Measurements from ENCODE around the gene PARK7. TPM values are rescaled to one million over a fixed set of nuclear protein-coding genes. Genes with fewer than 3 reads are reported as not detected.
"Not testable (repeated sequence)": the region's sequence is repeated elsewhere in the genome, so short reads cannot be mapped to it uniquely, and the experiment has no call there.

The PARK7 gene
- total RNA-seq = 100 to 1,000 TPM; 261 to 275 TPM

DNA sequence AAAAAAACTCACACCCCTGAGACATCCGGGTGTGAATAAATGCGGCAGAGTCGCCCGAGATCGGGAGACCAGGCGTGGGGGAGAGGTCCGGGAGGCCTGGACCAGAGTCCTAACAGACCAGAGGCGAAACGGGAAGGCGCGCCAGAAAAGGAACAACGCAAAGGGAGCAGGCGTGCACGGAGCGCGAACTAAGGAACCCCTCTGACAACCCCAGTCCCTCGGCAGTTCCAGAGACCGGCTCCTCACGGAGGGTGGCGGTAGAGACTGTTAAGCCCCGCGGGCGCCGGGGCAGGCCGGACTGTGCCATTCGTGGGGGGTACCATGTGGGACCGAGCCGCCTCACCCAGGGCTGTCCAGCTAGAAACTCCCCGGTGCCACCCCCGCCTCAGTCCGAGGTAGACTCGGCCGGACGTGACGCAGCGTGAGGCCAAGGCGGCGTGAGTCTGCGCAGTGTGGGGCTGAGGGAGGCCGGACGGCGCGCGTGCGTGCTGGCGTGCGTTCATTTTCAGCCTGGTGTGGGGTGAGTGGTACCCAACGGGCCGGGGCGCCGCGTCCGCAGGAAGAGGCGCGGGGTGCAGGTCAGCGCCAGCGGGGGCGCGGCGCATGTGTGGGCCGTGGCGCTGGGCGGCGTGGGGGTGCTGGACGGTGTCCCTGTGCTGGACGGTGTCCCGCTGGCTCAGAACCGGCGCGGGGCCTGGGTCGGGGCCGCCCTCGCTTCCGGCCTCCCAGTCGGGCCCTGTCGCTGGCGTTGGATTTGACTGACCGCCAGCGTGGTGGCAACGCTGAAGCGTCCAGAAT is at the start of gene PARK7:
TSS of gene PARK7 (plus strand) at position 496 of the 798 bp plus-strand sequence. CDS start 1,075 bp downstream, outside the sequence.
- Mint-ChIP-seq H3K36me3 (ENCODE audit: low read depth) (peaks cover 51% of the 10 kb centered on the region), H3K27ac (peak within 1 kb of the TSS; percentile 96), H3K4me1 (peaks cover 63% of the 10 kb centered on the region), H3K27me3 (no peaks in the 10 kb centered on the region), H3K4me3 (peak within 1 kb of the TSS; percentile 98), H3K9me3 (no peaks in the 10 kb centered on the region)
- ChIA-PET POLR2A (interaction anchor here (0.6 to 3.0 kb wide), 16 partner anchors 9 to 460 kb away, joined by 3 to 61 read pairs (median 4); partner anchors contain the start of genes TNFRSF9 and VAMP3), CTCF (interaction anchor here (1.6 to 2.0 kb wide), 3 partner anchors 12 to 154 kb away, joined by 4 to 12 read pairs (median 5); no protein-coding TSS in a partner anchor)
- DNase-seq = peak; percentile 100

- Mint-ChIP-seq H3K4me1 (peaks cover 15% of the 10 kb centered on the region), H3K27me3 (no peaks in the 10 kb centered on the region), H3K9me3 (no peaks in the 10 kb centered on the region), H3K27ac (no peak overlapping the region), H3K4me3 (no peak overlapping the region), H3K36me3 (ENCODE audit: low read depth) (no peaks in the 10 kb centered on the region)
- ChIA-PET POLR2A (interaction anchor here (1.7 kb wide), 1 partner anchor 37 kb away, joined by 7 read pairs; no protein-coding TSS in a partner anchor), CTCF (interaction anchor here (2.0 kb wide), 1 partner anchor 8 kb away, joined by 7 read pairs; no protein-coding TSS in a partner anchor)
- DNase-seq = no peak
Measured at GRCh38 chr1:7912145-7912544, 49.4 kb upstream of the PARK7 start.

GRCh38 chr1:7912743-7913557 is 48.6 kb upstream of the PARK7 start:
- ChIA-PET CTCF (interaction anchor here (2.0 kb wide), 1 partner anchor 9 kb away, joined by 7 read pairs; no protein-coding TSS in a partner anchor), POLR2A (interaction anchor here (0.9 to 1.7 kb wide), 2 partner anchors 11 to 36 kb away, joined by 3 to 7 read pairs; no protein-coding TSS in a partner anchor)
- Mint-ChIP-seq H3K27ac (no peak overlapping the region), H3K27me3 (no peaks in the 10 kb centered on the region), H3K4me3 (peak overlapping the region; percentile 38), H3K9me3 (no peaks in the 10 kb centered on the region), H3K36me3 (ENCODE audit: low read depth) (no peaks in the 10 kb centered on the region), H3K4me1 (peaks cover 17% of the 10 kb centered on the region)
- no peak for DNase-seq

DNA sequence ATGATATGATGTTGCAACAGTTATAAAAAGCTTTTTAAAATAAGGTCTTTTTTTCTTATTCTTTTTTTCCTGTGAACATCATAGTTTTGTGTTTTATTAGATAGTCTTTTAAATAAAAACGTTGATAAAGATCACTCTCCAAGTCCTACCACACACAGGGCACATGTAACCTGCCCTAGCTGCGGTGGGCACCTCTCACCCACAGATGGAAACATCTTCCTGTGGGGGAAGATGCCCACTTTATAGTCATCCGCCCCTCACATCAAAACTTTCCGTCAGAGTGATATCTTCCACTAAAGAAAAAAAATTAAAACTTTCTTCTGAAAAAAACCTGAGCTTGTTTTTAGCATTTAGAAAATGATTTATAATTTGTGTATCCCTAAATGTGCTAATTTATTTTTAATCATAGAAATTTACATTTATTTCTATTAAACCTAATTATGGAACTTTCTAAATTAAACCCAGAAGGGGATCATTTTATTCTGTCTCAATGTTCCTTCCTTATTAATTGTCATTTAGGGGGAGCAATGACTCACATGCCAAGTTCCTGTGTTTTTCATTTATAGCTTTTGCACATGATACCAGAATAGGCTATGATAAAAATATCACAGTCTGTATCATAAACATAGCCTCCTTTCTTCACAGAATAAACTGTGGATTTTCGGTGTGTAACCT is 45.5 kb upstream of the PARK7 start:
- no peak overlapping the region for H3K27ac Mint-ChIP-seq

DNA sequence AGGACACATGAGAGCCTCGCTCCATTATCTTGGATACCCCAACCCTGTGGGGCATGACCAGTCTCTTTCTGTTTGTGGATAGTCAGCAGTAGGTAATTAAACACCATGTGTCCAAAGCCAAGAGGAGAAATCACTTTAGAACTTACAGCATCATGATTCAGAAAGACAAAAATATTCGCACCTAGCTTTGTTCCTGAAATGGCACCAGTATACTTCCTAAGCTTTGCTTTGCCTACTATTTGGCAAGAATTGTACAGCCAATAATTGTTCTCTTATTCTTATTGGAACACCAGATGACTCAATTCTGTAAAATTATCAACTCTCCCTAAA is 45.0 kb upstream of the PARK7 start:
- no peaks in the 10 kb centered on the region for H3K9me3 Mint-ChIP-seq
- no peaks in the 10 kb centered on the region for H3K36me3 Mint-ChIP-seq (ENCODE audit: low read depth)
- H3K4me1 Mint-ChIP-seq = peaks cover 27% of the 10 kb centered on the region
- POLR2A ChIA-PET = interaction anchor here (0.9 to 1.8 kb wide), 3 partner anchors 11 to 46 kb away, joined by 3 to 4 read pairs (median 4); no protein-coding TSS in a partner anchor
- H3K27ac Mint-ChIP-seq = no peak overlapping the region
- no peak overlapping the region for H3K4me3 Mint-ChIP-seq
- H3K27me3 Mint-ChIP-seq = no peaks in the 10 kb centered on the region
- DNase-seq = no peak
- CTCF ChIA-PET = interaction anchor here (1.0 kb wide), 1 partner anchor 9 kb away, joined by 6 read pairs; no protein-coding TSS in a partner anchor

More for the DNA sequence above, 45.5 kb upstream of the PARK7 start:
- H3K36me3 Mint-ChIP-seq (ENCODE audit: low read depth) = no peaks in the 10 kb centered on the region
- DNase-seq = no peak
- no peaks in the 10 kb centered on the region for H3K27me3 Mint-ChIP-seq
- CTCF ChIA-PET = interaction anchor here (1.0 to 1.5 kb wide), 2 partner anchors 9 to 33 kb away, joined by 5 to 6 read pairs; no protein-coding TSS in a partner anchor
- H3K4me3 Mint-ChIP-seq = no peak overlapping the region
- H3K4me1 Mint-ChIP-seq = peaks cover 27% of the 10 kb centered on the region
- no peaks in the 10 kb centered on the region for H3K9me3 Mint-ChIP-seq
- POLR2A ChIA-PET = interaction anchor here (0.6 to 1.8 kb wide), 5 partner anchors 9 to 46 kb away, joined by 3 to 4 read pairs (median 4); no protein-coding TSS in a partner anchor

- not testable (repeated sequence) for DNase-seq; H3K27me3 Mint-ChIP-seq; H3K36me3 Mint-ChIP-seq (ENCODE audit: low read depth)
Measured at GRCh38 chr1:7917971-7918370, 43.5 kb upstream of the PARK7 start.

DNA sequence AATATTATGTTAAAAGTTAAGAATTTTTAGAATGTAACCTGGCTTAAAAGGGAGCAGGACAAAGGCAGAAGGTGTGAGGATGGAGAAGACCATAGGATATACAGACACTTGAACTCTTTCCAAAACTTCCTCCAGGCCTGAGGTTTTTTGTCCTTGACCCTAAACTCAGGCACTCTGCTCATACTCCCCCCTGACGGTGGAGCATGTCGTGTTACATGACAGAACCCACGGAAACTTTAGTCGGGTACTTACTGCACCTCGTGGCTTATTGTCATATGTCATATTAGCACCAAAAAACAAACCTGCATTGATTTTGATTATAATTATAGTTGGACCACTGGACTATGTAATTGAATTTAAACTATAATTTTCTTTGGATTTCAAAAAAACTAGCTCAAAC is 41.6 kb upstream of the PARK7 start:
- CTCF ChIA-PET = interaction anchor here (0.6 to 2.2 kb wide), 3 partner anchors 11 to 17 kb away, joined by 3 to 7 read pairs (median 3); no protein-coding TSS in a partner anchor
- Mint-ChIP-seq H3K36me3 (ENCODE audit: low read depth) (no peaks in the 10 kb centered on the region), H3K4me1 (peaks cover 22% of the 10 kb centered on the region), H3K27ac (no peak overlapping the region), H3K4me3 (no peak overlapping the region), H3K9me3 (no peaks in the 10 kb centered on the region), H3K27me3 (no peaks in the 10 kb centered on the region)
- POLR2A ChIA-PET = interaction anchor here (2.3 to 3.1 kb wide), 2 partner anchors 11 to 29 kb away, joined by 5 to 11 read pairs; no protein-coding TSS in a partner anchor
- DNase-seq = no peak

More at GRCh38 chr1:7917971-7918370, 43.5 kb upstream of the PARK7 start:
- H3K9me3 Mint-ChIP-seq, H3K27ac Mint-ChIP-seq, CTCF ChIA-PET, H3K4me3 Mint-ChIP-seq: not testable (repeated sequence)
- POLR2A ChIA-PET = interaction anchor here (3.1 kb wide), 1 partner anchor 31 kb away, joined by 11 read pairs; no protein-coding TSS in a partner anchor
- H3K4me1 Mint-ChIP-seq = peaks cover 27% of the 10 kb centered on the region

- Mint-ChIP-seq H3K27ac (no peak overlapping the region), H3K9me3 (no peaks in the 10 kb centered on the region), H3K36me3 (ENCODE audit: low read depth) (no peaks in the 10 kb centered on the region), H3K4me3 (no peak overlapping the region), H3K4me1 (peaks cover 16% of the 10 kb centered on the region), H3K27me3 (no peaks in the 10 kb centered on the region)
- no peak for DNase-seq
- CTCF ChIA-PET = interaction anchor here (1.3 to 2.2 kb wide), 2 partner anchors 9 to 15 kb away, joined by 6 to 7 read pairs; no protein-coding TSS in a partner anchor
- POLR2A ChIA-PET = interaction anchor here (2.3 kb wide), 1 partner anchor 9 kb away, joined by 5 read pairs; no protein-coding TSS in a partner anchor
Measured at GRCh38 chr1:7921796-7922195, 39.7 kb upstream of the PARK7 start.

DNA sequence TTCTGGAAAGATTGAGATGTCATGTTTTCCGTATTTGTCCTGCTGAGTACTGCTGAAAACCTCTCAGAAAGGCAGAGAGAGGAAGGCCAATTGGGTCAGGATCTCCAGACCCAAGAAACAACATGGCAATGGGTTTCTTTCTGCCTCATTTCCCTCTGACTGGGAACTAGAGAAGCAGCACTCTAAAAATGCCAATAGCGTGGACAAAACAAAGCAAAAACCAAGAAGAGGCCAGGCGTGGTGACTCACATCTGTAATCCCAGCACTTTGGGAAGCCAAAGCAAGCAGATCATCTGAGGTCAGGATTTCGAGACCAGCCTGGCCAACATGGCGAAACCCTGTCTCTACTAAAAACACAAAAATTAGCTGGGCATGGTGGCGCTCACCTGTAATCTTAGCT is 39.2 kb upstream of the PARK7 start:
- DNase-seq = no peak
- Mint-ChIP-seq H3K27ac (no peak overlapping the region), H3K4me3 (no peak overlapping the region), H3K36me3 (ENCODE audit: low read depth) (no peaks in the 10 kb centered on the region), H3K27me3 (no peaks in the 10 kb centered on the region), H3K9me3 (no peaks in the 10 kb centered on the region), H3K4me1 (peaks cover 15% of the 10 kb centered on the region)
- ChIA-PET POLR2A (interaction anchor here (2.3 kb wide), 1 partner anchor 9 kb away, joined by 5 read pairs; no protein-coding TSS in a partner anchor), CTCF (no interaction called here)

- H3K27me3 Mint-ChIP-seq; H3K9me3 Mint-ChIP-seq; DNase-seq; H3K4me3 Mint-ChIP-seq; H3K36me3 Mint-ChIP-seq (ENCODE audit: low read depth); CTCF ChIA-PET; H3K27ac Mint-ChIP-seq; POLR2A ChIA-PET: not testable (repeated sequence)
- H3K4me1 Mint-ChIP-seq = peaks cover 31% of the 10 kb centered on the region
Measured at GRCh38 chr1:7927061-7927460, 34.5 kb upstream of the PARK7 start.

GRCh38 chr1:7928247-7928646 is 33.3 kb upstream of the PARK7 start:
- H3K4me1 Mint-ChIP-seq = peaks cover 32% of the 10 kb centered on the region
- H3K36me3 Mint-ChIP-seq (ENCODE audit: low read depth) = no peaks in the 10 kb centered on the region
- H3K27me3 Mint-ChIP-seq = no peaks in the 10 kb centered on the region
- no peaks in the 10 kb centered on the region for H3K9me3 Mint-ChIP-seq
- ChIA-PET CTCF (no interaction called here), POLR2A (interaction anchor here (0.7 kb wide), 1 partner anchor 12 kb away, joined by 3 read pairs; no protein-coding TSS in a partner anchor)
- no peak overlapping the region for H3K4me3 Mint-ChIP-seq
- no peak for DNase-seq
- no peak overlapping the region for H3K27ac Mint-ChIP-seq

DNA sequence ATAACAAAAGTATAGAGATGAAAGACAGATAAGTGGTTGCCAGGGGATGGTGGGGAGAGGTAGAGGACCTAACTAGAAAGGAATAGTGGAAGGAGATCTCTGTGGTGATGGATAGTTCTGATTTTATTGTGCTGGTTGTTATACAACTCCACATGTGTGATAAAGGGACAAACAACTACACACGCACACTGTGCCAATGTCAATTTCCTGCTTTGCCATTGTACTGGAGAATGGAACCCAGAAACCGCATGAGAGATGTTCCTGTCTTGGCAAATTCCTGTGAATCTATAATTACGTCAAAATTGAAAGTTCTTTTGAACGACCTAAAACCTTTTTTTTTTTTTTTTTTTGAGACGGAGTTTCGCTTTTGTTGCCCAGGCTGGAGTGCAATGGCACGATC is 31.9 kb upstream of the PARK7 start:
- Mint-ChIP-seq H3K9me3 (no peaks in the 10 kb centered on the region), H3K36me3 (ENCODE audit: low read depth) (no peaks in the 10 kb centered on the region), H3K27ac (peak overlapping the region; percentile 88), H3K27me3 (no peaks in the 10 kb centered on the region), H3K4me1 (peaks cover 32% of the 10 kb centered on the region), H3K4me3 (peak overlapping the region; percentile 38)
- no peak for DNase-seq
- ChIA-PET CTCF (interaction anchor here (0.7 to 2.8 kb wide), 3 partner anchors 9 to 30 kb away, joined by 4 to 13 read pairs (median 7); no protein-coding TSS in a partner anchor), POLR2A (interaction anchor here (2.7 to 3.2 kb wide), 3 partner anchors 11 to 32 kb away, joined by 7 to 28 read pairs (median 21); partner anchors contain the start of genes PARK7 and TNFRSF9)

Data from activated CD4-positive, alpha-beta memory T cell treated with anti-CD3 and anti-CD28 coated beads, Interleukin-2, amount 10 ng/mL, durations not matched to agents 7 days and 5 days (primary cell).